GM18502 (cell line): ENCODE results near the gene CDH13.

Experiments
- ATAC-seq: cut with Tn5 transposase; IDR thresholded peaks from one replicate; pipeline ENCODE4 v1.9.1; 2021; ENCODE audit warnings: mild to moderate bottlenecking; ENCODE audit not compliant: unreplicated experiment, poor library complexity

The CDH13 gene

GRCh38 chr16:83653785-83654184 lies 1027.0 kb downstream of the CDH13 start:
- ATAC-seq = no peak

- ATAC-seq = no peak
Observed at GRCh38 chr16:83660282-83660681, 1033.5 kb downstream of the CDH13 start.

DNA sequence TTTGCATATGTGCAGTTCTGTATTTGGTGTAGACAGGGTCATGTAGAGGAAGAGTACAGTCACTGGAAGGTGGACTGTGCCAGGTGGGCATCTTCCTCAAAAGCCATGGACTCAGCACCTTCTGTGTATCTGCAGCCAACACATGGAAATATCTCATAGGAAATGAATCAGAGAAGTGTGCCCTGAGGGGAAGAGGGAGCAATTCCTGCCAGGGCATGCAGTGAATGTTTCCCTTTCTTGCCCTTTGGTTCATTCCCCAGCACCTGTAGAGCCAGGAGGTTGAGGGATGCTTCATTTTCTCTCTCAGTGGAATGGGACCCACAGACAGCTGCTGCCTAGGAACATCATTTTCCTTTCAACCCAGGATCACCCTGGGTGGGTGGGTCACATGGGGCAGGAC lies 1034.9 kb downstream of the CDH13 start:
- no peak for ATAC-seq

DNA sequence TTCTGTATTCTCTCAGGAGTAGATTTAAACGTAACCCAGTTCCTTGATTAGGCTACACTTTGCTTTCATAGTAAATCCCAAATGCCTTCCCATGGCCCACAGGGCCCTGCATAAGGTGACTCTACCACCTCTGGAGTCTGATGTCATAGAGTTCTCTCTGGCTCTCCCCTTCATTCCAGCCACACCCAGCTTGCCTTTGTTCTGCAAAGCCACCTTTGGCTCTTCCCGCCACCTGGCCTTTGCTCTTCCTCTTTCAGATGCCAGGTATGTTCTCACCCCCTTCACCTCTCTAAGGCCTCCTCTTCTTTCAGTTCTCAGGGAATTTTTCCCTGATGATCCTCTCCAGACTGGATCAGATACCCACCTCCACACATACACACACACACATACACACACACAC lies 1039.7 kb downstream of the CDH13 start:
- ATAC-seq = no peak

- ATAC-seq = no peak
Observed at GRCh38 chr16:83669456-83669855, 1042.7 kb downstream of the CDH13 start.

- ATAC-seq = no peak
Observed at GRCh38 chr16:83674931-83675535, 1048.3 kb downstream of the CDH13 start.

DNA sequence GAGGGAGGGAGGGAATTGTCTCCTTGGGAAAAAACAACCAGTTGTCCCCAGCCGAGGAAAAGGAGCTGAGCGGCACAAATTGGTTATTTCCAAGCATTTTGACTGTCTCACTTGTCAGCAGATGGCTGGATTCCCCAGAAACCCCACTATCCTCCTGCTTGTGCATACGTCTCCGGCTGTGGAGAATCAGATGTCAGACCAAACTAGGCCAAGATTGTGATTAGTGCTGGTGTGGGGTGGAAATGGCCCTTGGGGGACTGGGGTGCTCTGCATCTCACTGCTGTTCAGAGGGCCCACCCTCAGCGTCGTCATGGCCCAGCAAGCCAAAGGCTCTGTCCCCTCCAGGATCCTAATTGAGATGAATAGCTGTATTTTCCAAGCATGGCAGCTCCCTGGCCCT lies 1049.3 kb downstream of the CDH13 start:
- ATAC-seq = no peak

GRCh38 chr16:83680980-83681379 lies 1054.2 kb downstream of the CDH13 start:
- ATAC-seq = no peak

DNA sequence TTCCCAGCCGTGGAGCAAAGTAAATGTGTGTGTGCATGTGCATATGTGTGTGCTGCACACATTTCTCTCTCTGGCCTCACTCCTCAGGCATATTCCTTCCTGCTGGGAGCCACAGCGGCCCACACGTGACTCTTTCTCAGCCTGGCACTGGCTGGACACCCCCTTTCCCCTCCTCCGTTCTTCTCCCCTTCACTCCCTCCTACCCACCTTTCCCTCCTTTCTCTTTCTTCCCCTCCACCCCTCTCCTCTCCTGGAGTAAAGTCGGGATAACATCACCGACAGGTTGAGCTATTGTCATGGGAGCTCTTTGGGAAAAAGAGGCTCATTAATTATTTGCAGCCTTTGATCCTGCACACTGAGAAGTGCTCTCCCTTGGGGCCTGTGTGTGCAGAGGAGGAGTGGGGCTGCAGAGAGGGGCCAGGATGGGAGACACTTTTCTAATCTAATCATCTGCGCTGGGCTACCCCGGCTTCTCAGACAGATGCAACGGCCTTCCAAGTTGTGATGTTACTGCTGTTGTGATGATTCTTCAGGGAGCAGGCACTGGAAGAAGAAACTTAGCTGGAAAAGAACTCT lies 1054.7 kb downstream of the CDH13 start:
- no peak for ATAC-seq

- ATAC-seq = no peak
Observed at GRCh38 chr16:83682116-83682867, 1055.5 kb downstream of the CDH13 start.

GRCh38 chr16:83682868-83683235 lies 1056.1 kb downstream of the CDH13 start:
- ATAC-seq = no peak

- no peak for ATAC-seq
Observed at GRCh38 chr16:83685615-83686165, 1058.9 kb downstream of the CDH13 start.

DNA sequence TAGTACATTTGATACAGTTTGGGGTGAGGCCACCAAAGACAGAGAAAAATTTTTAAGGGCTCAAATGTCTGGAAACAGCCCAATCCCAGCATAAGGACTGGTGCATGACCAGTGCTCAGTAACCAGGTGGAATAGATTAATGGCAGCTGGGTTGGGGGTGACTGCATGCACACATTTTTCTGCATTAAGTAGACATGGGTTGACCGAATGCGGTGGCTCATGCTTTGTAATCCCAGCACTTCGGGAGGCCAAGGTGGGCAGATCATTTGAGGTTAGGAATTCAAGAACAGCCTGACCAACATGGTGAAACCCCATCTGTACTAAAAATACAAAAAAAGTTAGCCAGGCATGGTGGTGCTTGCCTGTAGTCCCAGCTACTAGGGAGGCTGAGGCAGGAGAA lies 1060.0 kb downstream of the CDH13 start:
- ATAC-seq = no peak

DNA sequence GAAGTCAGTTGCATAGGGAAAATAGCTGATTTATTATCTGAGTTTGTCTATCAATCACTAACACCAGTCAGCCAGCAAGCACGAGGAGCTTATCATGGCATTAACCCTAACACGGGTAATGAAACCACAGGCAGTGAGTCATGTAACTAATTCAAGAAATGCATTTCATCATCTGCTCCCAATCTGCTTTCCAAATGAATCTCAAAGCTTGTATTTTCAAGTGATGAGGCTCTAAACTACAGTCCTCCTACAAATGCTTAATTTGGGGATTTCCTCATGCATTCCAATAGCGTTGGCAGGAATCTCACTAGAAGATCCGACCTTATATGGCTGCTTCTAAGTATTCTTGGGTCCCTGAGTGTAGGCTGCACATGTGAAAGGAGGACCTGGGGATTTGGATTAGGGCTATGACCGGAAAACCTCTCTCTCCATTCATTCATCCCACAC lies 1062.6 kb downstream of the CDH13 start:
- ATAC-seq = no peak

DNA sequence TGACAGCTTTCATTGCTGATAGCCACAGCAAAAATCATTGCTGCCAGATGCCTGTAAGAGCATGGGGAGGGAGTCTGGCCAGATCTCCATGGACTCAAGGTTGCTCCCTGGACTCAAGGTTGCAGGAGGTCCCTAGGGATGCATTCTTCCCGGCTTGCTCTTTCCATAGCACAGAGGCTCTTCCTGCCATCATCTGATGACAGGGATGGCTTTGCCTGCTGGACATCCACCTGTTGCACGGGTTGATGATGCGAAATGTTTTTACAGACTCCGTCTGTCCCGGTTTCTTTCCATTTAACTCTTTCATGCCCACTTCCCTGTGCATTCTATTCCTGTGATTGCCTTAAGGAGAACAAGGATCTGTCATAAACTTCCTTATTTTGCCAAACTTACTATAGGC lies 1065.5 kb downstream of the CDH13 start:
- no peak for ATAC-seq

DNA sequence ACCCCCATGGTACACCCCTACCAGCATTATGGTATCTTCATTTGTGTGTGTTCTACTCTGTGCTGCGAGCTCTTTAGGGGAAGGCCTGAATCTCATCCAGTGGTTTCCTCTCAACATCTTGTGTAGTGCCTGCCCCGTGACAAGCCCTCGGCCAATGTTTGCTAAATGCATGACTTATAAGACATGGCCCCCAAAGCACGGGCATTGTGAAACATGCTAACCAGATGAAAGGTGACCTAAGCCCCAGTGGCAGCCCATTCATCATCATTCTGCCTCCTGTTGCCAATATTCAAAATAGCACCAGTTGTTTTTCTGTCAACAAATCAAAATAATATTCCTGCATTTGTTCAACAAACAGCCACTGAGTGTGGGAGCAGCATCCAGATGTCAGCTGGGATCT lies 1072.2 kb downstream of the CDH13 start:
- ATAC-seq = no peak

GRCh38 chr16:83699817-83700216 lies 1073.0 kb downstream of the CDH13 start:
- ATAC-seq = no peak

GRCh38 chr16:83700918-83701317 lies 1074.1 kb downstream of the CDH13 start:
- ATAC-seq = no peak

- ATAC-seq = no peak
Observed at GRCh38 chr16:83701494-83701893, 1074.7 kb downstream of the CDH13 start.

GRCh38 chr16:83704656-83705055 lies 1077.9 kb downstream of the CDH13 start:
- ATAC-seq = no peak

GRCh38 chr16:83705856-83706255 lies 1079.1 kb downstream of the CDH13 start:
- no peak for ATAC-seq
